HCT116 (cell line): Measurements from ENCODE around the gene G6PC3.

Experiments
- CEBPB ChIP-seq: IDR thresholded peaks from 2 replicates; pipeline ENCODE4 v1.6.1; 2012; ENCODE audit warnings: low read depth
- CTCF ChIP-seq, 3 experiments: fragments of 200-600 bp in 1 of 3; sonication (generic) in 1 of 3; IDR thresholded peaks in 2 of 3; conservative IDR thresholded peaks in 1 of 3; 2 replicates each; pipeline ENCODE4 v1.5.1; 2012 to 2017; ENCODE audit warnings: low read depth in 2 of 3, low read length in 2 of 3, antibody characterized with exemption in 1 of 3, borderline replicate concordance in 1 of 3, control low read depth in 1 of 3, mild to moderate bottlenecking in 1 of 3, mixed read lengths in 1 of 3, mixed run types in 1 of 3, moderate library complexity in 1 of 3; ENCODE audit not compliant: insufficient read depth in 1 of 3
- EZH2 ChIP-seq: fragments of 200-600 bp; sonication (generic); IDR thresholded peaks from 2 replicates; pipeline ENCODE4 v1.6.1; 2017; ENCODE audit warnings: antibody characterized with exemption, mixed run types
- EZH2phosphoT487 ChIP-seq: fragments of 200-600 bp; IDR thresholded peaks from 2 replicates; pipeline ENCODE4 v1.6.1; 2018; ENCODE audit warnings: antibody characterized with exemption, borderline replicate concordance
- JUND ChIP-seq: IDR thresholded peaks from 2 replicates; pipeline ENCODE4 v1.6.1; 2012
- POLR2A ChIP-seq: IDR thresholded peaks from 2 replicates; pipeline ENCODE4 v1.7.0; 2011; ENCODE audit warnings: borderline replicate concordance; ENCODE audit not compliant: insufficient read depth, insufficient read length; ENCODE audit errors: extremely low read depth
- POLR2AphosphoS5 ChIP-seq: IDR thresholded peaks from 2 replicates; pipeline ENCODE4 v1.6.1; 2011; ENCODE audit warnings: mild to moderate bottlenecking, low read depth, low read length, moderate library complexity
- RAD21 ChIP-seq: IDR thresholded peaks from 2 replicates; pipeline ENCODE4 v1.6.1; 2012; ENCODE audit warnings: low read depth, mild to moderate bottlenecking
- SIN3A ChIP-seq: IDR thresholded peaks from 2 replicates; pipeline ENCODE4 v1.6.1; 2012; ENCODE audit warnings: low read depth
- SRF ChIP-seq: IDR thresholded peaks from 2 replicates; pipeline ENCODE4 v1.6.1; 2012; ENCODE audit warnings: low read depth
- TCF7L2 ChIP-seq: IDR thresholded peaks from 2 replicates; pipeline ENCODE4 v1.7.0; 2011; ENCODE audit warnings: borderline replicate concordance, inconsistent platforms; ENCODE audit not compliant: insufficient read depth, insufficient read length; ENCODE audit errors: extremely low read depth
- TF ChIP-seq, protein P1 (sequence below): IDR thresholded peaks from 2 replicates; pipeline ENCODE4 v1.6.1; 2012; ENCODE audit warnings: low read depth
- TF ChIP-seq, protein P2 (sequence below): IDR thresholded peaks from 2 replicates; pipeline ENCODE4 v1.6.1; 2012

DNA sequence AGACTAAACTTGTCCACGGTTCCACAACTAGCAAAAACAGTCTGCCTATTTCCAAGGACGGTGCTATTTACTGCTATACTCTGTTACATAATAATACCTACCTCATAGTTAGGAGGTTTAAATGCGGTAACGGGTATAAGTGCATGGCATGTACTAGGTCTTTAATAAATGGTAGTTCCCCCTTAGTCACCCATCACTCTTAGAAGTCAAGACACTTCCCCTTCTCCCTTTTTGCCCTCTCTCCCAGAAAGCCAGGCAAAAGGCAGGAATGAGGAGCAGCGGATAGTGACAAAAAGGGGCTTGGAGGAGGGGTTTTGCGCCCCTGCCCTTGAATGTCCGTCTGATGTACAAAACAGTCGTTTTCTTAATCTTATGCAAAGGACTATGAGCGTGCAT lies 3.0 kb upstream of the G6PC3 start:
- TF ChIP-seq POLR2AphosphoS5 (no peak), POLR2A (no peak), EZH2 (no peak), EZH2phosphoT487 (no peak), CTCF (IDR thresholded peaks at IDR 0.05 in 2 of 3, conservative IDR thresholded peaks at IDR 0.05 in 1 of 3; ENCODE audit: borderline replicate concordance in 1 of 3, insufficient read depth in 1 of 3, low read depth in 2 of 3, low read length in 2 of 3) (no peak), TCF7L2 (no peak), RAD21 (no peak), JUND (no peak), CEBPB (no peak), SIN3A (no peak), SRF (no peak)
- TF ChIP-seq, protein P1, sequence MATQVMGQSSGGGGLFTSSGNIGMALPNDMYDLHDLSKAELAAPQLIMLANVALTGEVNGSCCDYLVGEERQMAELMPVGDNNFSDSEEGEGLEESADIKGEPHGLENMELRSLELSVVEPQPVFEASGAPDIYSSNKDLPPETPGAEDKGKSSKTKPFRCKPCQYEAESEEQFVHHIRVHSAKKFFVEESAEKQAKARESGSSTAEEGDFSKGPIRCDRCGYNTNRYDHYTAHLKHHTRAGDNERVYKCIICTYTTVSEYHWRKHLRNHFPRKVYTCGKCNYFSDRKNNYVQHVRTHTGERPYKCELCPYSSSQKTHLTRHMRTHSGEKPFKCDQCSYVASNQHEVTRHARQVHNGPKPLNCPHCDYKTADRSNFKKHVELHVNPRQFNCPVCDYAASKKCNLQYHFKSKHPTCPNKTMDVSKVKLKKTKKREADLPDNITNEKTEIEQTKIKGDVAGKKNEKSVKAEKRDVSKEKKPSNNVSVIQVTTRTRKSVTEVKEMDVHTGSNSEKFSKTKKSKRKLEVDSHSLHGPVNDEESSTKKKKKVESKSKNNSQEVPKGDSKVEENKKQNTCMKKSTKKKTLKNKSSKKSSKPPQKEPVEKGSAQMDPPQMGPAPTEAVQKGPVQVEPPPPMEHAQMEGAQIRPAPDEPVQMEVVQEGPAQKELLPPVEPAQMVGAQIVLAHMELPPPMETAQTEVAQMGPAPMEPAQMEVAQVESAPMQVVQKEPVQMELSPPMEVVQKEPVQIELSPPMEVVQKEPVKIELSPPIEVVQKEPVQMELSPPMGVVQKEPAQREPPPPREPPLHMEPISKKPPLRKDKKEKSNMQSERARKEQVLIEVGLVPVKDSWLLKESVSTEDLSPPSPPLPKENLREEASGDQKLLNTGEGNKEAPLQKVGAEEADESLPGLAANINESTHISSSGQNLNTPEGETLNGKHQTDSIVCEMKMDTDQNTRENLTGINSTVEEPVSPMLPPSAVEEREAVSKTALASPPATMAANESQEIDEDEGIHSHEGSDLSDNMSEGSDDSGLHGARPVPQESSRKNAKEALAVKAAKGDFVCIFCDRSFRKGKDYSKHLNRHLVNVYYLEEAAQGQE: no peak
- TF ChIP-seq, protein P2, sequence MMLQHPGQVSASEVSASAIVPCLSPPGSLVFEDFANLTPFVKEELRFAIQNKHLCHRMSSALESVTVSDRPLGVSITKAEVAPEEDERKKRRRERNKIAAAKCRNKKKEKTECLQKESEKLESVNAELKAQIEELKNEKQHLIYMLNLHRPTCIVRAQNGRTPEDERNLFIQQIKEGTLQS: no peak
